Panc1 (cell line): ENCODE data around the gene LIPM.

ENCODE experiments used
- CTCF ChIP-seq: fragments of 450-650 bp; IDR thresholded peaks from 2 replicates; pipeline ENCODE4 v1.5.1; 2017; ENCODE audit warnings: mild to moderate bottlenecking
- POLR2AphosphoS5 ChIP-seq: IDR thresholded peaks from 2 replicates; pipeline ENCODE4 v1.6.1; 2012; ENCODE audit warnings: mild to moderate bottlenecking, low read depth, low read length, moderate library complexity
- SIN3A ChIP-seq: IDR thresholded peaks from 2 replicates; pipeline ENCODE4 v1.6.1; 2012; ENCODE audit warnings: low read depth, mild to moderate bottlenecking, low read length, moderate library complexity, borderline replicate concordance; ENCODE audit not compliant: insufficient read depth
- TCF7L2 ChIP-seq: IDR thresholded peaks from 2 replicates; pipeline ENCODE4 v1.6.1; 2011; ENCODE audit warnings: mild to moderate bottlenecking, low read depth, low read length, inconsistent platforms

- TF ChIP-seq CTCF (no peak), POLR2AphosphoS5 (no peak), SIN3A (no peak), TCF7L2 (no peak)
Observed at GRCh38 chr10:88828310-88828709, 25.8 kb downstream of the LIPM start.
